OCI-M1 (cell line): ENCODE measurements around the gene CIAO3.
A peak's percentile ranks its signal among the peaks of the same experiment; 100 is the strongest.
"Not testable (repeated sequence)": the region's sequence is repeated elsewhere in the genome, so short reads cannot be mapped to it uniquely, and the experiment has no call there.

Source experiments
- DNase-seq: peaks from one replicate; lab custom pipeline; 2025; lab: John Stamatoyannopoulos, UW

CIAO3 gene

GRCh38 chr16:760065-760464 is 19.3 kb upstream of the CIAO3 start:
- DNase-seq, result no peak

GRCh38 chr16:759110-759910 is 18.5 kb upstream of the CIAO3 start:
- DNase-seq, result no peak

- DNase-seq, result no peak
These were observed 15.6 kb upstream of the CIAO3 start for GRCh38 chr16:756428-756827.

GRCh38 chr16:754656-755055 is 13.9 kb upstream of the CIAO3 start:
- peak; percentile 76 for DNase-seq

- DNase-seq, result not testable (repeated sequence)
These were observed 13.4 kb upstream of the CIAO3 start for GRCh38 chr16:754121-754607.

- DNase-seq, result no peak
These were observed 11.2 kb upstream of the CIAO3 start for GRCh38 chr16:752007-752312.

GRCh38 chr16:751152-752006 is 10.6 kb upstream of the CIAO3 start:
- DNase-seq, result no peak

- DNase-seq, result no peak
These were observed 9.7 kb upstream of the CIAO3 start for GRCh38 chr16:750485-750884.

GRCh38 chr16:749010-749409 is 8.2 kb upstream of the CIAO3 start:
- no peak for DNase-seq

GRCh38 chr16:747978-748746 is 7.4 kb upstream of the CIAO3 start:
- DNase-seq, result no peak

- no peak for DNase-seq
These were observed 5.8 kb upstream of the CIAO3 start for GRCh38 chr16:746637-747036.

- peak; percentile 51 for DNase-seq
These were observed 4.9 kb upstream of the CIAO3 start for GRCh38 chr16:745739-746138.

GRCh38 chr16:743794-744500 is 3.1 kb upstream of the CIAO3 start:
- no peak for DNase-seq

GRCh38 chr16:742894-743293 is 2.1 kb upstream of the CIAO3 start:
- DNase-seq, result not testable (repeated sequence)

- no peak for DNase-seq
These were observed 1.3 kb upstream of the CIAO3 start for GRCh38 chr16:741986-742629.

GRCh38 chr16:740459-740763 is 386 bp downstream of the CIAO3 start:
- DNase-seq, result peak; percentile 38

GRCh38 chr16:739560-740458 is 988 bp downstream of the CIAO3 start:
- no peak for DNase-seq

GRCh38 chr16:736936-737481 is 3.8 kb downstream of the CIAO3 start:
- DNase-seq, result no peak

GRCh38 chr16:735982-736453 is 4.8 kb downstream of the CIAO3 start:
- no peak for DNase-seq
